ENCODE data around the gene SLC39A10. TPM values are rescaled to one million over a fixed set of nuclear protein-coding genes. Genes with fewer than 3 reads are reported as not detected.

The SLC39A10 gene
- total RNA-seq, 4 donors from 2014 or later = 1.6 to 3.5 (median 2.1) TPM

- Histone ChIP-seq H3K27ac (no peak overlapping the region), H3K4me1 (no peaks in the 10 kb centered on the region), H3K36me3 (no peaks in the 10 kb centered on the region), H3K4me3 (no peak overlapping the region), H3K9me3 (no peaks in the 10 kb centered on the region), H3K27me3 (no peaks in the 10 kb centered on the region)
- DNase-seq (no peak), ATAC-seq (no peak)
- intact Hi-C loops (cut with DNase I; ENCODE audit: low total_unique reads) = no loop called here
- TF ChIP-seq, protein P1, sequence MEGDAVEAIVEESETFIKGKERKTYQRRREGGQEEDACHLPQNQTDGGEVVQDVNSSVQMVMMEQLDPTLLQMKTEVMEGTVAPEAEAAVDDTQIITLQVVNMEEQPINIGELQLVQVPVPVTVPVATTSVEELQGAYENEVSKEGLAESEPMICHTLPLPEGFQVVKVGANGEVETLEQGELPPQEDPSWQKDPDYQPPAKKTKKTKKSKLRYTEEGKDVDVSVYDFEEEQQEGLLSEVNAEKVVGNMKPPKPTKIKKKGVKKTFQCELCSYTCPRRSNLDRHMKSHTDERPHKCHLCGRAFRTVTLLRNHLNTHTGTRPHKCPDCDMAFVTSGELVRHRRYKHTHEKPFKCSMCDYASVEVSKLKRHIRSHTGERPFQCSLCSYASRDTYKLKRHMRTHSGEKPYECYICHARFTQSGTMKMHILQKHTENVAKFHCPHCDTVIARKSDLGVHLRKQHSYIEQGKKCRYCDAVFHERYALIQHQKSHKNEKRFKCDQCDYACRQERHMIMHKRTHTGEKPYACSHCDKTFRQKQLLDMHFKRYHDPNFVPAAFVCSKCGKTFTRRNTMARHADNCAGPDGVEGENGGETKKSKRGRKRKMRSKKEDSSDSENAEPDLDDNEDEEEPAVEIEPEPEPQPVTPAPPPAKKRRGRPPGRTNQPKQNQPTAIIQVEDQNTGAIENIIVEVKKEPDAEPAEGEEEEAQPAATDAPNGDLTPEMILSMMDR (IDR thresholded peaks at IDR 0.05 in 4 of 5, conservative IDR thresholded peaks at IDR 0.05 in 1 of 5) = no peak
- no peak for TF ChIP-seq POLR2A (IDR thresholded peaks at IDR 0.05)
- in situ Hi-C loops (cut with MboI; ENCODE audit: low sequenced_read_pairs in 4 of 4) = no loop called here
These were observed 28.4 kb upstream of the SLC39A10 start for GRCh38 chr2:195628666-195629065.

GRCh38 chr2:195632856-195633572, 24.0 kb upstream of the SLC39A10 start:
- no peaks in the 10 kb centered on the region for H3K27me3 ChIP-seq
- intact Hi-C loops (cut with DNase I; ENCODE audit: low total_unique reads) = no loop called here
- TF ChIP-seq POLR2A (IDR thresholded peaks at IDR 0.05) = no peak
- TF ChIP-seq, protein P1 (IDR thresholded peaks at IDR 0.05 in 4 of 5, conservative IDR thresholded peaks at IDR 0.05 in 1 of 5) = no peak
- no peaks in the 10 kb centered on the region for H3K4me1 ChIP-seq
- H3K27ac ChIP-seq = no peak overlapping the region
- no peak for DNase-seq
- H3K36me3 ChIP-seq = no peaks in the 10 kb centered on the region
- no peak for ATAC-seq
- H3K9me3 ChIP-seq = no peaks in the 10 kb centered on the region
- H3K4me3 ChIP-seq = no peak overlapping the region
- in situ Hi-C loops (cut with MboI; ENCODE audit: low sequenced_read_pairs in 4 of 4) = no loop called here

- no peak overlapping the region for H3K27ac ChIP-seq
- ATAC-seq = no peak
- no peaks in the 10 kb centered on the region for H3K4me1 ChIP-seq
- H3K36me3 ChIP-seq = no peaks in the 10 kb centered on the region
- no peak for DNase-seq
- no peak overlapping the region for H3K4me3 ChIP-seq
- in situ Hi-C loops (cut with MboI; ENCODE audit: low sequenced_read_pairs in 4 of 4) = no loop called here
- TF ChIP-seq POLR2A (IDR thresholded peaks at IDR 0.05) = no peak
- TF ChIP-seq, protein P1 (IDR thresholded peaks at IDR 0.05 in 4 of 5, conservative IDR thresholded peaks at IDR 0.05 in 1 of 5) = no peak
- no peaks in the 10 kb centered on the region for H3K9me3 ChIP-seq
- intact Hi-C loops (cut with DNase I; ENCODE audit: low total_unique reads) = no loop called here
- H3K27me3 ChIP-seq = no peaks in the 10 kb centered on the region
These were observed 23.5 kb upstream of the SLC39A10 start for GRCh38 chr2:195633573-195633870.

GRCh38 chr2:195633974-195634373, 23.1 kb upstream of the SLC39A10 start:
- Histone ChIP-seq H3K27me3 (no peaks in the 10 kb centered on the region), H3K27ac (no peak overlapping the region), H3K9me3 (no peaks in the 10 kb centered on the region), H3K4me3 (no peak overlapping the region), H3K4me1 (no peaks in the 10 kb centered on the region), H3K36me3 (no peaks in the 10 kb centered on the region)
- ATAC-seq (no peak), DNase-seq (no peak)
- in situ Hi-C loops (cut with MboI; ENCODE audit: low sequenced_read_pairs in 4 of 4) (no loop called here), intact Hi-C loops (cut with DNase I; ENCODE audit: low total_unique reads) (no loop called here)
- TF ChIP-seq, protein P1 (IDR thresholded peaks at IDR 0.05 in 4 of 5, conservative IDR thresholded peaks at IDR 0.05 in 1 of 5) = no peak
- TF ChIP-seq POLR2A (IDR thresholded peaks at IDR 0.05) = no peak

DNA sequence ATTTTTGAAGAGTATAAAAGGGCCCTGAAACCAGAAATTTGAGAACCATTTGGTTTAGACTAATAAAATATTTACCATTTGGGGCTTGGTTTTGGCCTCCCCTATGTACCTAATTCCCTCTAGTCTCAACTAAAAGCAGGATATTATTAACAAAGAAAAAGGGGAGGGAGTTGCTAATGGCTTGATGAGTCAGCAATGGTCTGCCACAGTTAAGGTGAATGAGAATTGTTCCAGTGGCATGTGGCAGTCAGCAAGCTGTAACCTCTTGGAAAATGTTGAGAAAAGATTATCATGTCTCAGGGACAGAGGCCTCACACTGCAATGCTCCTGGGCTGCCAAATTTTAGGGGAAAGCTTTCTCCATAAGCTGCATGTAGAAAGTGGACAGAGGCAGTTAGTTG, 20.1 kb upstream of the SLC39A10 start:
- Histone ChIP-seq H3K4me3 (no peak overlapping the region), H3K36me3 (no peaks in the 10 kb centered on the region), H3K9me3 (no peaks in the 10 kb centered on the region), H3K27me3 (no peaks in the 10 kb centered on the region), H3K4me1 (no peaks in the 10 kb centered on the region), H3K27ac (no peak overlapping the region)
- in situ Hi-C loops (cut with MboI; ENCODE audit: low sequenced_read_pairs in 4 of 4) (no loop called here), intact Hi-C loops (cut with DNase I; ENCODE audit: low total_unique reads) (no loop called here)
- TF ChIP-seq, protein P1 (IDR thresholded peaks at IDR 0.05 in 4 of 5, conservative IDR thresholded peaks at IDR 0.05 in 1 of 5) = no peak
- TF ChIP-seq POLR2A (IDR thresholded peaks at IDR 0.05) = no peak
- ATAC-seq (no peak), DNase-seq (no peak)
